Measurements from ENCODE around the gene LARGE1. TPM values are rescaled to one million over a fixed set of nuclear protein-coding genes. Genes with fewer than 3 reads are reported as not detected.

The LARGE1 gene
- total RNA-seq, 1 experiment from 2014 or later: 1.5 TPM

- DNase-seq (ENCODE audit: low read depth, low spot score) (no peak), ATAC-seq (no peak)
- H3K9ac ChIP-seq (ENCODE audit: low read length): no peak overlapping the region
- TF ChIP-seq CEBPB (IDR thresholded peaks at IDR 0.05; ENCODE audit: low read depth) (no peak), SRF (IDR thresholded peaks at IDR 0.05; ENCODE audit: low read depth) (no peak), FOSL1 (IDR thresholded peaks at IDR 0.05; ENCODE audit: low read depth) (no peak), CBX3 (IDR thresholded peaks at IDR 0.05; ENCODE audit: low read depth) (no peak), RAD21 (IDR thresholded peaks at IDR 0.05; ENCODE audit: low read depth) (no peak), MAX (IDR thresholded peaks at IDR 0.05) (no peak), ELF1 (IDR thresholded peaks at IDR 0.05; ENCODE audit: borderline replicate concordance, low read depth) (no peak), JUND (IDR thresholded peaks at IDR 0.05) (no peak)
- TF ChIP-seq, protein P1, sequence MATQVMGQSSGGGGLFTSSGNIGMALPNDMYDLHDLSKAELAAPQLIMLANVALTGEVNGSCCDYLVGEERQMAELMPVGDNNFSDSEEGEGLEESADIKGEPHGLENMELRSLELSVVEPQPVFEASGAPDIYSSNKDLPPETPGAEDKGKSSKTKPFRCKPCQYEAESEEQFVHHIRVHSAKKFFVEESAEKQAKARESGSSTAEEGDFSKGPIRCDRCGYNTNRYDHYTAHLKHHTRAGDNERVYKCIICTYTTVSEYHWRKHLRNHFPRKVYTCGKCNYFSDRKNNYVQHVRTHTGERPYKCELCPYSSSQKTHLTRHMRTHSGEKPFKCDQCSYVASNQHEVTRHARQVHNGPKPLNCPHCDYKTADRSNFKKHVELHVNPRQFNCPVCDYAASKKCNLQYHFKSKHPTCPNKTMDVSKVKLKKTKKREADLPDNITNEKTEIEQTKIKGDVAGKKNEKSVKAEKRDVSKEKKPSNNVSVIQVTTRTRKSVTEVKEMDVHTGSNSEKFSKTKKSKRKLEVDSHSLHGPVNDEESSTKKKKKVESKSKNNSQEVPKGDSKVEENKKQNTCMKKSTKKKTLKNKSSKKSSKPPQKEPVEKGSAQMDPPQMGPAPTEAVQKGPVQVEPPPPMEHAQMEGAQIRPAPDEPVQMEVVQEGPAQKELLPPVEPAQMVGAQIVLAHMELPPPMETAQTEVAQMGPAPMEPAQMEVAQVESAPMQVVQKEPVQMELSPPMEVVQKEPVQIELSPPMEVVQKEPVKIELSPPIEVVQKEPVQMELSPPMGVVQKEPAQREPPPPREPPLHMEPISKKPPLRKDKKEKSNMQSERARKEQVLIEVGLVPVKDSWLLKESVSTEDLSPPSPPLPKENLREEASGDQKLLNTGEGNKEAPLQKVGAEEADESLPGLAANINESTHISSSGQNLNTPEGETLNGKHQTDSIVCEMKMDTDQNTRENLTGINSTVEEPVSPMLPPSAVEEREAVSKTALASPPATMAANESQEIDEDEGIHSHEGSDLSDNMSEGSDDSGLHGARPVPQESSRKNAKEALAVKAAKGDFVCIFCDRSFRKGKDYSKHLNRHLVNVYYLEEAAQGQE (IDR thresholded peaks at IDR 0.05; ENCODE audit: low read depth): no peak
- H3K27me3 ChIP-seq (ENCODE audit: insufficient read depth, low read length): no peaks in the 10 kb centered on the region
- POLR2A ChIA-PET: no interaction called here
- intact Hi-C loops (cut with micrococcal nuclease): no loop called here
- H3K36me3 ChIP-seq (ENCODE audit: control insufficient read depth in 1 of 2, insufficient read depth in 2 of 2, low read length in 2 of 2): no peaks in the 10 kb centered on the region
- H3K4me1 ChIP-seq (ENCODE audit: control insufficient read depth in 1 of 2, insufficient read depth in 2 of 2, low read length in 2 of 2): no peaks in the 10 kb centered on the region
- no peak overlapping the region for H2AFZ ChIP-seq (ENCODE audit: low read depth, low read length, poor library complexity, severe bottlenecking)
- peaks cover 0 to 24% of the 10 kb centered on the region in 2 experiments; a peak in 2 of 4 replicates for H3K9me3 ChIP-seq (ENCODE audit: control insufficient read depth in 1 of 2, insufficient read depth in 1 of 2, low read depth in 1 of 2, low read length in 2 of 2)
- H3K4me3 ChIP-seq (replicated peaks in 1 of 2; ENCODE audit: low read depth in 1 of 2, low read length in 2 of 2): no peak overlapping the region
- RAD21 ChIA-PET (ENCODE audit: low non-redundant PET in 1 of 2, low total read pairs in 2 of 2, uncharacterized antibody in 2 of 2, unreplicated experiment in 2 of 2): no interaction called here
- H3K79me2 ChIP-seq (ENCODE audit: insufficient read depth, low read length): no peaks in the 10 kb centered on the region
- no peaks in the 10 kb centered on the region for H4K20me1 ChIP-seq (ENCODE audit: insufficient read depth)
- H3K4me2 ChIP-seq (ENCODE audit: low read length): no peak overlapping the region
- no peaks in the 10 kb centered on the region for H3K9me2 ChIP-seq (ENCODE audit: insufficient read depth)
- no peak overlapping the region for H3K27ac ChIP-seq (ENCODE audit: low read depth, low read length)
- CTCF ChIA-PET: no interaction called here
- BruUV-seq (replicated peaks): no TSS peak
Measured at GRCh38 chr22:33362702-33363101, 557.6 kb downstream of the LARGE1 start.
